K562 (cell line): ENCODE data around the gene TRIP6. TPM values are rescaled to one million over a fixed set of nuclear protein-coding genes. Genes with fewer than 3 reads are reported as not detected.
A peak's percentile ranks its signal among the peaks of the same experiment; 100 is the strongest.

Experiments
- ELF1 ChIP-seq: fragments of 200-800 bp; sonication (Bioruptor generic); IDR thresholded peaks from 2 replicates; pipeline ENCODE4 v1.6.1; 2016; ENCODE audit warnings: missing genetic modification characterization, missing compliant biosample characterization
- EP300 ChIP-seq: IDR thresholded peaks from 2 replicates; pipeline ENCODE4 v1.6.1; 2012; ENCODE audit warnings: low read length, improper control_type of control experiment
- NUFIP1 ChIP-seq: fragments of 450-650 bp; IDR thresholded peaks from 2 replicates; pipeline ENCODE4 v1.6.1; 2018; ENCODE audit not compliant: partially characterized antibody
- POLR2AphosphoS5 ChIP-seq: IDR thresholded peaks from 2 replicates; pipeline ENCODE4 v1.6.1; 2011; ENCODE audit warnings: mild to moderate bottlenecking, low read depth, low read length, moderate library complexity; ENCODE audit not compliant: control insufficient read depth, insufficient read depth
- PTRF ChIP-seq: fragments of 450-650 bp; IDR thresholded peaks from 2 replicates; pipeline ENCODE4 v1.6.1; 2016; ENCODE audit warnings: mild to moderate bottlenecking, missing genetic modification characterization, missing compliant biosample characterization
- PYGO2 ChIP-seq: fragments of 450-650 bp; IDR thresholded peaks from 2 replicates; pipeline ENCODE4 v1.6.1; 2016; ENCODE audit warnings: mild to moderate bottlenecking, missing genetic modification characterization, moderate library complexity, missing compliant biosample characterization
- RAD21 ChIP-seq, 2 experiments: fragments of 250-450 bp in 1 of 2; fragments of 450-650 bp in 1 of 2; sonication (Bioruptor Pico) in 1 of 2; formaldehyde crosslinking in 1 of 2; IDR thresholded peaks in 1 of 2; conservative IDR thresholded peaks in 1 of 2; 2 replicates each; pipeline versions ENCODE4 v1.4.0 to v1.8.0; 2020 to 2022; ENCODE audit warnings: mild to moderate bottlenecking in 2 of 2, moderate library complexity in 1 of 2
- RNF2 ChIP-seq: sonication (generic); IDR thresholded peaks from 2 replicates; pipeline ENCODE4 v1.6.1; 2016
- SIN3B ChIP-seq: fragments of 450-650 bp; IDR thresholded peaks from 2 replicates; pipeline ENCODE4 v1.6.1; 2017; ENCODE audit warnings: low read depth, mild to moderate bottlenecking, moderate library complexity
- SIRT6 ChIP-seq: IDR thresholded peaks from one replicate; pipeline ENCODE4 v1.6.1; 2012; ENCODE audit warnings: low read depth, mild to moderate bottlenecking, control low read depth, inconsistent platforms, low read length, moderate library complexity
- TEAD4 ChIP-seq, 2 experiments: sonication (generic) in 1 of 2; formaldehyde crosslinking in 1 of 2; IDR thresholded peaks; 2 replicates each; pipeline versions ENCODE4 v1.6.1 to v1.8.0; 2012 to 2022; ENCODE audit warnings: borderline replicate concordance in 1 of 2, inconsistent platforms in 1 of 2, low read length in 1 of 2, mild to moderate bottlenecking in 1 of 2, missing genetic modification reagents in 1 of 2
- ZNF165 ChIP-seq: fragments of 250-450 bp; sonication (Bioruptor Pico); IDR thresholded peaks from 2 replicates; pipeline ENCODE4 v1.4.0; 2020; ENCODE audit warnings: borderline replicate concordance
- ZNF23 ChIP-seq: fragments of 250-450 bp; sonication (Bioruptor Pico); IDR thresholded peaks from 2 replicates; pipeline ENCODE4 v1.4.0; 2020; ENCODE audit warnings: mild to moderate bottlenecking
- ZNF583 ChIP-seq: fragments of 250-450 bp; sonication (Bioruptor Pico); IDR thresholded peaks from 2 replicates; pipeline ENCODE4 v1.4.0; 2020
- ZNF830 ChIP-seq: fragments of 250-450 bp; sonication (Bioruptor Pico); IDR thresholded peaks from 2 replicates; pipeline ENCODE4 v1.5.0; 2021; ENCODE audit warnings: mild to moderate bottlenecking
- polyA plus RNA-seq, 8 experiments: library from polyadenylated mRNA; depleted of rRNA in 4 of 8; stranded (reverse) in 5 of 8; unstranded in 3 of 8; fragments of >200 nt; fragmentation: Nextera tagmentation in 2 of 8; fragmentation: Illumina TruSeq in 1 of 8; extraction: Ambion mirVana in 2 of 8; extraction: Trizol in 1 of 8; gene quantifications; 2 replicates each; pipeline versions ENCODE4 v1.2.1 to v1.2.3, GENCODE V29; 2011 to 2014; ENCODE audit warnings: inconsistent platforms in 1 of 8, missing spikeins in 1 of 8
- total RNA-seq, 7 experiments: library from RNA; depleted of rRNA in 6 of 7; stranded (reverse); fragments of >200 nt in 6 of 7; fragmentation: Illumina TruSeq in 2 of 7; extraction: Trizol in 2 of 7; gene quantifications; 2 replicates each; pipeline versions ENCODE4 v1.2.1 to v1.2.3, GENCODE V29; 2011 to 2021; ENCODE audit warnings: low replicate concordance in 1 of 7
- TF ChIP-seq, protein P1 (sequence below): fragments of 450-650 bp; IDR thresholded peaks from 2 replicates; pipeline ENCODE4 v1.6.1; 2017; ENCODE audit warnings: mild to moderate bottlenecking, moderate library complexity
- TF ChIP-seq, protein P2 (sequence below): sonication (generic); formaldehyde crosslinking; IDR thresholded peaks from 2 replicates; pipeline ENCODE4 v1.8.1; 2023; ENCODE audit warnings: mild to moderate bottlenecking, missing genetic modification reagents
- TF ChIP-seq, protein P3 (sequence below): fragments of 250-450 bp; sonication (Bioruptor Pico); IDR thresholded peaks from 2 replicates; pipeline ENCODE4 v1.8.0; 2021; ENCODE audit warnings: borderline replicate concordance, mild to moderate bottlenecking, moderate library complexity; ENCODE audit not compliant: poor library complexity, severe bottlenecking
- TF ChIP-seq, protein P4 (sequence below): fragments of 200-400 bp; formaldehyde crosslinking; IDR thresholded peaks from 2 replicates; pipeline ENCODE4 v1.6.1; 2017; ENCODE audit warnings: mild to moderate bottlenecking, low read depth, low read length, moderate library complexity
- TF ChIP-seq, protein P5 (sequence below): fragments of 450-650 bp; formaldehyde crosslinking; IDR thresholded peaks from 2 replicates; pipeline ENCODE4 v1.4.0; 2020; ENCODE audit warnings: mild to moderate bottlenecking, moderate library complexity

TRIP6 gene
- total and polyA plus RNA-seq, 9 of the 15 experiments (the other 6 are each of a cell fraction or from before 2014, with no cell fraction given): 5.9 to 141 (median 54.0) TPM

DNA sequence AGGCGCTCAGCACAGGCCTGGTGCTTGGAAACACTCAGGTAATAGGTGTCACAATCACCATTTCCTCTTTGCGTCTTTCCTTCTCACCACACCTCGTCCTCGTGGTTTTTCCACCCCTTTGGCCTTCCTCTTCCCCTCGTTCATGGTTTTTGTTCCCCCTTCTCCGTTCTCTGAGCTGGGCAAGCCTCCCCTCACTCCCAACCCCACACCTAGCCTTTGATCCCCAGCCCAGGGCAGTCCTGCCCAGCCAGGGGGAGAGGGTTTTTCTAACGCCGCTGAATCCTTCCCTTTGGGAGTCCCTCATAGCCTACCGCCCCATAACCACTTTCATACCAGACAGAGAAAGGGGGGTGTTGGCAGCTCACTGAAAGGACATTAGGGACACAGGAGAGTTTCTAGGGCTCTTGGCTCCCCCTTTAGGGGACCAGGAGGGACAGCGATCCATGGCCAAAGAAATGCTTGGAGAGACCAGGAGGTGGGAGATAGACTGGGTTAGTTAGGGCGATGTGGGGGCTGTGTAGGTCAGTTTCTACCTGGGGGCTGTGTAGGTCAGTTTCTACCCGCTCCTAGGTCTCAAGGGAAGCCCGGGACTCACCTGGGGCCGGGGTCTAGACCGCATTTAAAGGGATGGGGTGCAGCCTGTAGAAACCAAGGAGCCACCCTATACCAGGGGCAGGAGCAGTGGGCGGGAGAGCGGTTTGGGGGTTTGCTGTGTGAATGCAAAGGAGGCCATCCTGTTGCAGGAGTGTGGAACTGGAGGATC lies 41.3 kb upstream of the TRIP6 start (continued):
- TF ChIP-seq, protein P1, sequence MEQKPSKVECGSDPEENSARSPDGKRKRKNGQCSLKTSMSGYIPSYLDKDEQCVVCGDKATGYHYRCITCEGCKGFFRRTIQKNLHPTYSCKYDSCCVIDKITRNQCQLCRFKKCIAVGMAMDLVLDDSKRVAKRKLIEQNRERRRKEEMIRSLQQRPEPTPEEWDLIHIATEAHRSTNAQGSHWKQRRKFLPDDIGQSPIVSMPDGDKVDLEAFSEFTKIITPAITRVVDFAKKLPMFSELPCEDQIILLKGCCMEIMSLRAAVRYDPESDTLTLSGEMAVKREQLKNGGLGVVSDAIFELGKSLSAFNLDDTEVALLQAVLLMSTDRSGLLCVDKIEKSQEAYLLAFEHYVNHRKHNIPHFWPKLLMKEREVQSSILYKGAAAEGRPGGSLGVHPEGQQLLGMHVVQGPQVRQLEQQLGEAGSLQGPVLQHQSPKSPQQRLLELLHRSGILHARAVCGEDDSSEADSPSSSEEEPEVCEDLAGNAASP: no peak
- no peak for TF ChIP-seq RNF2
- no peak for TF ChIP-seq PTRF (tag)
- TF ChIP-seq TEAD4 (IDR thresholded peaks at IDR 0.05; ENCODE audit: low read length): no peak
- TF ChIP-seq TEAD4 (CRISPR knock-in tag; IDR thresholded peaks at IDR 0.05; ENCODE audit: borderline replicate concordance): no peak
- 0 out of 2 replicates have a peak, but pooled peaks have one; percentile 8 for TF ChIP-seq EP300
- TF ChIP-seq ZNF830 (CRISPR knock-in tag): no peak
- no peak for TF ChIP-seq ZNF23 (CRISPR knock-in tag)
- TF ChIP-seq SIN3B: 0 out of 2 replicates have a peak, but pooled peaks have one; percentile 1
- TF ChIP-seq ZNF583 (CRISPR knock-in tag): no peak
- TF ChIP-seq SIRT6: no peak
- no peak for TF ChIP-seq PYGO2
- TF ChIP-seq, protein P2, sequence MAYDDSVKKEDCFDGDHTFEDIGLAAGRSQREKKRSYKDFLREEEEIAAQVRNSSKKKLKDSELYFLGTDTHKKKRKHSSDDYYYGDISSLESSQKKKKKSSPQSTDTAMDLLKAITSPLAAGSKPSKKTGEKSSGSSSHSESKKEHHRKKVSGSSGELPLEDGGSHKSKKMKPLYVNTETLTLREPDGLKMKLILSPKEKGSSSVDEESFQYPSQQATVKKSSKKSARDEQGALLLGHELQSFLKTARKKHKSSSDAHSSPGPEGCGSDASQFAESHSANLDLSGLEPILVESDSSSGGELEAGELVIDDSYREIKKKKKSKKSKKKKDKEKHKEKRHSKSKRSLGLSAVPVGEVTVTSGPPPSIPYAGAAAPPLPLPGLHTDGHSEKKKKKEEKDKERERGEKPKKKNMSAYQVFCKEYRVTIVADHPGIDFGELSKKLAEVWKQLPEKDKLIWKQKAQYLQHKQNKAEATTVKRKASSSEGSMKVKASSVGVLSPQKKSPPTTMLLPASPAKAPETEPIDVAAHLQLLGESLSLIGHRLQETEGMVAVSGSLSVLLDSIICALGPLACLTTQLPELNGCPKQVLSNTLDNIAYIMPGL (CRISPR knock-in tag): no peak
- no peak for TF ChIP-seq NUFIP1
- TF ChIP-seq, protein P3, sequence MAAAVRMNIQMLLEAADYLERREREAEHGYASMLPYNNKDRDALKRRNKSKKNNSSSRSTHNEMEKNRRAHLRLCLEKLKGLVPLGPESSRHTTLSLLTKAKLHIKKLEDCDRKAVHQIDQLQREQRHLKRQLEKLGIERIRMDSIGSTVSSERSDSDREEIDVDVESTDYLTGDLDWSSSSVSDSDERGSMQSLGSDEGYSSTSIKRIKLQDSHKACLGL (CRISPR knock-in tag): no peak
- TF ChIP-seq, protein P4, sequence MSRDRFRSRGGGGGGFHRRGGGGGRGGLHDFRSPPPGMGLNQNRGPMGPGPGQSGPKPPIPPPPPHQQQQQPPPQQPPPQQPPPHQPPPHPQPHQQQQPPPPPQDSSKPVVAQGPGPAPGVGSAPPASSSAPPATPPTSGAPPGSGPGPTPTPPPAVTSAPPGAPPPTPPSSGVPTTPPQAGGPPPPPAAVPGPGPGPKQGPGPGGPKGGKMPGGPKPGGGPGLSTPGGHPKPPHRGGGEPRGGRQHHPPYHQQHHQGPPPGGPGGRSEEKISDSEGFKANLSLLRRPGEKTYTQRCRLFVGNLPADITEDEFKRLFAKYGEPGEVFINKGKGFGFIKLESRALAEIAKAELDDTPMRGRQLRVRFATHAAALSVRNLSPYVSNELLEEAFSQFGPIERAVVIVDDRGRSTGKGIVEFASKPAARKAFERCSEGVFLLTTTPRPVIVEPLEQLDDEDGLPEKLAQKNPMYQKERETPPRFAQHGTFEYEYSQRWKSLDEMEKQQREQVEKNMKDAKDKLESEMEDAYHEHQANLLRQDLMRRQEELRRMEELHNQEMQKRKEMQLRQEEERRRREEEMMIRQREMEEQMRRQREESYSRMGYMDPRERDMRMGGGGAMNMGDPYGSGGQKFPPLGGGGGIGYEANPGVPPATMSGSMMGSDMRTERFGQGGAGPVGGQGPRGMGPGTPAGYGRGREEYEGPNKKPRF: no peak
- no peak for TF ChIP-seq ELF1 (tag)
- TF ChIP-seq ZNF165 (CRISPR knock-in tag): no peak
- TF ChIP-seq, protein P5, sequence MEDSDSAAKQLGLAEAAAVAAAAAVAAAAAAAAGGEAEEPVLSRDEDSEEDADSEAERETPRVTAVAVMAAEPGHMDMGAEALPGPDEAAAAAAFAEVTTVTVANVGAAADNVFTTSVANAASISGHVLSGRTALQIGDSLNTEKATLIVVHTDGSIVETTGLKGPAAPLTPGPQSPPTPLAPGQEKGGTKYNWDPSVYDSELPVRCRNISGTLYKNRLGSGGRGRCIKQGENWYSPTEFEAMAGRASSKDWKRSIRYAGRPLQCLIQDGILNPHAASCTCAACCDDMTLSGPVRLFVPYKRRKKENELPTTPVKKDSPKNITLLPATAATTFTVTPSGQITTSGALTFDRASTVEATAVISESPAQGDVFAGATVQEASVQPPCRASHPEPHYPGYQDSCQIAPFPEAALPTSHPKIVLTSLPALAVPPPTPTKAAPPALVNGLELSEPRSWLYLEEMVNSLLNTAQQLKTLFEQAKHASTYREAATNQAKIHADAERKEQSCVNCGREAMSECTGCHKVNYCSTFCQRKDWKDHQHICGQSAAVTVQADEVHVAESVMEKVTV (CRISPR knock-in tag): peak; percentile 64
- TF ChIP-seq RAD21 (CRISPR knock-in tag; conservative IDR thresholded peaks at IDR 0.05 in 1 of 2, IDR thresholded peaks at IDR 0.05 in 1 of 2): peak; percentile 73 to 76
- TF ChIP-seq POLR2AphosphoS5: no peak
